Fibroblast of peridontal ligament (primary cell): ENCODE data around the gene PTH.
A peak's percentile ranks its signal among the peaks of the same experiment; 100 is the strongest.

Experiments used
- DNase-seq: peaks from one replicate; pipeline ENCODE4 v3.0.0-alpha.2; 2010; ENCODE audit errors: extremely low read depth

Gene PTH

DNA sequence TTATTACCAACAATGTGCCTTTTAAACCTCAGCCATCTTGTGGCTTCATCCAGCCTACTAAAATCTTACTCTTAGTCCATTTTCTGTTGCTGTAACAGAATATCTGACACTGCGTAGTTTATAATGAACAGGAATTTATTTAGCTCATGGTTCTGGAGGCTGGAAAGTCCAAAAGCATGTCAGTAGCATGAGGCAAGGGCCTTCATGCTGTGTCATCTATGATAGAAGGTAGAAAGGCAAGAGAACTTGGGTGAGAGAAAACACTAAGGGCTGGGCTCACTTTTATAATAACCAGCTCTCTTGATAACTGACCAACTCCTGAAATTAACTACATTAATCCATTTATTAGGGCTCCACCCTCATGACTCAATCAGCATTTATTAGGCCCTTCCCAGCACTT, 46.3 kb downstream of the PTH start:
- DNase-seq: no peak

DNA sequence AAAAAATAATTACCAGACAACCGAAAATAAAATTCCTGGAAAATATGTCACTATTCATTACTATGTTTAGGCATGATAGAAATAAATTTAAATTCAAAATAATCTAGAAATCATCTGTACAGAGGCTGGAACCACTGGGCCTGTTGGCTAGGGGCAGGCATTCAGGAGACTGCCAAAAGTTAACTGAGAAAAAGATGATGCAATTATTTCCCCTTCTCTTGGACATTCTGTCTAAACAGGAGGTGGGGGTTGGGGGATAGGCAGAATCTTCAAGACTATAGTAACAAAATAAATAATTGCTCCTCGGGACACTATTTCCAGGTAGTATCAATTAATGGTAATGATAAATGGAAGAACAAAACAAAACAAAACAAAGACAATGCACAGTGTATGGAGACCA, 46.9 kb downstream of the PTH start:
- DNase-seq: peak; percentile 67

DNA sequence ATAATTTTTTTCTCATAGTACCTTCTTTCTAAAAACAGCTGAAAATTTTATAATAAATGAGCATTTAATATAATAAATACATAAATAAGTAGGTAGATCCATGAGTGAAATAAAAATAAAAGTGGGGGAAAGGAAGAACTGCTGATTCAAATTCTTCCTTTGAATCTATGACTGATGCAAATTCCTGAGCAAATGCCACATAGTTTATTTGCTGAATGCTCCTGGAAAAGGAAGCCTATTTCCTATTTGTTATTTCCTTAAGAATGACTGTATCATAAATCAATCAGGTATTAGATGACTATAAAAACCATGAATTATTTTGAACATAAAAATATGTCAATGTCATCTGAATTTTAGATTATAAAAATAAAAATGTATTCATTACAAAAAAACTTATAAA, 49.4 kb downstream of the PTH start:
- DNase-seq: peak; percentile 50

DNA sequence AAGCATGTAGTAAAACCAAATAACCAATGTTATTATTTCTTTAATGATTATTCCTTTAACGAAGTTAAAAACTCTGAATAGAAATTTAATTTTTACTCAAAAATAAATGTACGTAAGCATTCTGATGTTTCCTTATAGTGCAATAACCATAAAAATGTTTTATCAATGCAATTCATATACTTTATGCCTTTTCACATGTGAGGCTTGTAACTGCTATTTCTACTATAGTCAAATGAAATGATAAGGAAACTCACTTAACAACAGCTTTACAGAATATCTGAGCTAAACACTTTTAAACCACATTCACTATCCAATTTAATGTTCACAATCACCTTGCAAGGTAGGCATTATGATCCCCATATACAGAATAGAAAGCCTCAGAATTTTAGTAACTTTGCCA, 50.2 kb downstream of the PTH start:
- no peak for DNase-seq
